CD8-positive, alpha-beta memory T cell (primary cell): Measurements from ENCODE around the gene TSPAN14. TPM values are rescaled to one million over a fixed set of nuclear protein-coding genes. Genes with fewer than 3 reads are reported as not detected.
A peak's percentile ranks its signal among the peaks of the same experiment; 100 is the strongest.

Experiments
- CTCF ChIA-PET: fragments of 350-600 bp; sonication (Branson Sonifier 250); formaldehyde crosslinking; loops from one replicate; lab custom pipeline; 2021; ENCODE audit warnings: antibody characterized with exemption; lab: Charles Lee
- POLR2A ChIA-PET: fragments of 350-600 bp; sonication (Branson Sonifier 250); formaldehyde crosslinking; loops from one replicate; lab custom pipeline; 2021; ENCODE audit warnings: antibody characterized with exemption; lab: Charles Lee
- DNase-seq, 5 donors: peaks; one replicate each; pipeline versions ENCODE4 v3.0.0 to v3.0.0-alpha.2; 2020 to 2022; ENCODE audit warnings: mixed read lengths in 1 of 5
- H3K27ac ChIP-seq: one replicate; pipeline ENCODE4 v1.7.0; 2013; ENCODE audit warnings: low read depth, mild to moderate bottlenecking, low read length, moderate library complexity
- H3K27me3 ChIP-seq: 2 replicates; pipeline ENCODE4 v1.7.0; 2013; ENCODE audit warnings: low read length, mild to moderate bottlenecking; ENCODE audit not compliant: insufficient read depth, poor library complexity, severe bottlenecking
- H3K36me3 ChIP-seq: 2 replicates; pipeline ENCODE4 v1.7.0; 2013; ENCODE audit warnings: mild to moderate bottlenecking, low read length, moderate library complexity; ENCODE audit not compliant: insufficient read depth
- H3K4me1 ChIP-seq: 2 replicates; pipeline ENCODE4 v1.7.0; 2013; ENCODE audit warnings: mild to moderate bottlenecking, low read length, moderate library complexity; ENCODE audit not compliant: insufficient read depth
- H3K4me3 ChIP-seq: 2 replicates; pipeline ENCODE4 v1.7.0; 2013; ENCODE audit warnings: mild to moderate bottlenecking, low read length
- H3K9me3 ChIP-seq: 2 replicates; pipeline ENCODE4 v1.7.0; 2013; ENCODE audit warnings: mild to moderate bottlenecking, low read length
- H3K27ac Mint-ChIP-seq, 8 donors: one replicate each; pipeline ENCODE4 v1.8.0; 2020 to 2021; ENCODE audit warnings: mixed read lengths in 8 of 8, mild to moderate bottlenecking in 6 of 8, inconsistent platforms in 3 of 8, moderate library complexity in 3 of 8
- H3K27me3 Mint-ChIP-seq, 2 donors: one replicate each; pipeline ENCODE4 v1.8.0; 2020 to 2021; ENCODE audit warnings: mixed read lengths in 2 of 2, mild to moderate bottlenecking in 1 of 2, moderate library complexity in 1 of 2
- H3K36me3 Mint-ChIP-seq, 3 donors: one replicate each; pipeline ENCODE4 v1.8.0; 2020 to 2021; ENCODE audit warnings: mixed read lengths in 3 of 3, inconsistent platforms in 1 of 3, mild to moderate bottlenecking in 1 of 3
- H3K4me1 Mint-ChIP-seq, 3 donors: one replicate each; pipeline ENCODE4 v1.8.0; 2020 to 2021; ENCODE audit warnings: mixed read lengths in 3 of 3, inconsistent platforms in 1 of 3, mild to moderate bottlenecking in 1 of 3
- H3K4me3 Mint-ChIP-seq, 7 donors: one replicate each; pipeline ENCODE4 v1.8.0; 2020 to 2021; ENCODE audit warnings: mixed read lengths in 7 of 7, mild to moderate bottlenecking in 6 of 7, moderate library complexity in 4 of 7, inconsistent platforms in 2 of 7
- H3K9me3 Mint-ChIP-seq, 5 donors: one replicate each; pipeline ENCODE4 v1.8.0; 2020 to 2022; ENCODE audit warnings: mixed read lengths in 5 of 5, mild to moderate bottlenecking in 3 of 5, moderate library complexity in 2 of 5, inconsistent platforms in 1 of 5
- polyA plus RNA-seq: library from polyadenylated mRNA; unstranded; fragments of 300-500 nt; fragmentation: Illumina TruSeq; gene quantifications from one replicate; pipeline ENCODE4 v1.2.3, GENCODE V29; 2021
- total RNA-seq, 2 experiments: library from RNA; stranded (reverse); gene quantifications; one replicate each; pipeline ENCODE4 v1.2.3, GENCODE V29; 2021

Gene TSPAN14
- total and polyA plus RNA-seq, 3 experiments from 2014 or later = 46.1 to 220 (median 46.8) TPM

DNA sequence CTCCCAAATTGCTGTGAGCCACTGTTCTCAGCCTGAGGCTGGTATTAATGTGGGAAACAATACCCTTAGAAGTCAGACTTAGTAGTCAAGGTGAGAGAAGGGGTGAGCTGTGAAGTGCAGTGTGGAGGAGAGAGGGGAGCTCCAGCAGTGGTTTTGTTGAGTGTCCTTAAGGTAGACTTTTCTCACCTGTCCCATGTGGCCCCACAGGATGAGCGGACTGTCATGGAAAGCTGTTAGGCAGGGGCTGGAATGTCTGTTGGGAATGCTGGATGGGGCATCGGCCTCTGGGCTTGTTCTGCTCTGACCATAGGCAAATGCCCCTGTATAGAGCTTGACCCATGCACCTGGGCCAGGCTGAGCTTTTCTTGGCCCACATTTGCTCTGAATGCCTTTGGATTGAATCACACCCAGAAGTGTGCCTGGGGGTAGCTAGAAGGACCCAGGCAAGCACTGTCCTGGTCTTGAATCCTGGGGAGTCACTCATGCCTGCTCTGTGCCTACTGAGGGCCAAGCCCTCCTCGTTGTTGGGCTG is 47.3 kb downstream of the TSPAN14 start:
- H3K9me3 ChIP-seq = no peaks in the 10 kb centered on the region
- H3K36me3 ChIP-seq = peaks cover 7% of the 10 kb centered on the region
- peak in 1 of 5 donors; percentile 11 for DNase-seq
- H3K9me3 Mint-ChIP-seq = peaks cover 0 to 6% (median 0%) of the 10 kb centered on the region in 5 donors
- no peaks in the 10 kb centered on the region for H3K27me3 ChIP-seq
- POLR2A ChIA-PET = no interaction called here
- H3K4me1 Mint-ChIP-seq = peaks cover 92 to 98% (median 94%) of the 10 kb centered on the region in 3 donors
- H3K27ac ChIP-seq = no peak overlapping the region
- H3K4me3 ChIP-seq = no peak overlapping the region
- H3K4me1 ChIP-seq = peaks cover 98% of the 10 kb centered on the region
- H3K27ac Mint-ChIP-seq = peak overlapping the region; percentile 89 to 96 (median 94)
- no peaks in the 10 kb centered on the region for H3K27me3 Mint-ChIP-seq
- CTCF ChIA-PET = interaction anchor here (2.5 to 19.9 kb wide), 4 partner anchors 14 to 124 kb away, joined by 6 to 498 read pairs (median 273); partner anchors contain the start of gene TSPAN14
- H3K4me3 Mint-ChIP-seq = peak overlapping the region in 5 of 7 donors; percentile 20 to 81 (median 46)
- H3K36me3 Mint-ChIP-seq = peaks cover 6 to 64% (median 14%) of the 10 kb centered on the region in 3 donors

DNA sequence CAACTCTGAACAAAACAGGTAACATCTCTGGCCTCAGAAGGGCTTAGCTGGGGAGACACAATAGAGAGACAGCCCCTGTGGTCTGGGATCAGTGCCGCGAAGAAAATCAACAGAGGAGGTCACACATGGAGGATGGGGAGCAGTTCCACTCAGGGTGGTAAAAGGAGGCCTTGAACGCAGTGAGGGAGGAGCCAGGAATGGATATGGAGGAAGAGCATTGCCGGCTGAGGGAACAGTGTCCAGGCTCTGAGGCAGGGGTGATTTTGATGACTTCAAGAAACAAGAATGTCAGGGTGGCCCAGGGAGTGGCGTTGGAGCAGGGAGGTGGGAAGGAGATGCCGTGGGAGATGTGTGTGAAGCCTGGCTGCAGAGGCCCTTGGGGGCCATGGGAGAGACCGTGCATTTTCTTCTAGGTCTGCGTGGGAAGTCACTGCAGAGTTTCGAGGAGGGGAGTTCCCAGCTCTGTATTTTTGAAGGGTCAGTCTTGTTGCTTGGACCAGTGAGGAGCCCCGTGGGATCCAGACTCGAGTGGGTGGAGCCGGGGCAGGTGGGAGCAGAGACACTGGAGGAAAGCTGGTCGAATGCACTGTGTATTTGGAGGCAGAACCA is 47.9 kb downstream of the TSPAN14 start:
- CTCF ChIA-PET = interaction anchor here (2.5 to 19.9 kb wide), 4 partner anchors 15 to 124 kb away, joined by 6 to 498 read pairs (median 273); partner anchors contain the start of gene TSPAN14
- Histone ChIP-seq H3K4me1 (peaks cover 93% of the 10 kb centered on the region), H3K4me3 (no peak overlapping the region), H3K36me3 (peaks cover 13% of the 10 kb centered on the region), H3K27ac (no peak overlapping the region), H3K9me3 (no peaks in the 10 kb centered on the region), H3K27me3 (no peaks in the 10 kb centered on the region)
- Mint-ChIP-seq H3K4me1 (peaks cover 86 to 93% (median 88%) of the 10 kb centered on the region in 3 donors), H3K36me3 (peaks cover under 1 to 62% (median 9%) of the 10 kb centered on the region in 3 donors), H3K4me3 (peak overlapping the region; percentile 31 to 81 (median 50)), H3K9me3 (peaks cover 0 to under 1% (median 0%) of the 10 kb centered on the region in 5 donors), H3K27me3 (no peaks in the 10 kb centered on the region), H3K27ac (peak overlapping the region; percentile 86 to 96 (median 93))
- POLR2A ChIA-PET = no interaction called here
- DNase-seq = no peak

DNA sequence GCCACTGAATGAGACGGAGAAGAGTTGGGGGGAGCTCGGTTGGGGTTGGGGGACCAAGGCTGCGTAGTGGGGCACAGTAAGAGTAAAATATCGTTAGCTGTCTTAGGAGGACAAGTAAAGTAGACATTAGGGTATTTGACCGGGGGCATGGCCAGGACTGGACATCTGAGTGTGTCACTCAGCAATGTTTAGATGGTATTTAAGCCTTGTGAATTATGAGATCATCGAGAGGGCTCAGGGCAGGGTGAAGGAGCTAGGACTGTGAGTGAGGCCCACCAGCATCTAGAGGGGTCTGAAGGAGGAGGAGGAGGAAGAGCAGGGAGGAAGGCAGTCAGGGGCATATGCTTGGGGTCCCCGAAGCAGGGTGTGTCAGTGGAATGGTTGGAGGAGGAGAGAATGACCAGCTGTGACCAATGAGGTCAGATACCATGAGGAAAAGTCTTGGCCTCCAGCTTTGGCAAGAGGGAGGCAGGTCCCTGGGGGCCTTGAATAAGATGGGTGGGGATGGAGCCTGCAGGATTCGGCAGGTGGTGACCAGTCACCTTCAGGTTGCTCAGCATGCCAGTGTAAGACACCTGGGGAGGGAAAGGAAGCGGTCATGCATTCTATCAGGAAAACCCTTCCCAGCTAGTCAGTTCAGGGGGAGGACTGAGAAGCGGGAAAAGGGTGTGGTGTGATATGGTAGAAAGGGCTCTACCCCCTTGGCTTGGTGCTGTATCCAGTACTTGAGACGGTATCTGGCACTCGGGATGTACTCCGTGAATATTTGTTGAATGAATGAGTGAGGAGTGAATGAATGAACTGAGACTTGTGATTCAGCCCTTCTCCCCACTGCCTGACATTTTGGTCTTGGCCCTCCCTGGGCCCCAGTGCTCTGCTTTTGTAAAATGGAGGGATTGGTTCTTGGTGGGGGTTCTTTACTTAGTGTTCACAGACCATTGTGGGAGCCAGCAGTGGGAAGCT is 48.8 kb downstream of the TSPAN14 start:
- Histone ChIP-seq H3K4me3 (no peak overlapping the region), H3K36me3 (peaks cover 21% of the 10 kb centered on the region), H3K27me3 (no peaks in the 10 kb centered on the region), H3K27ac (peak overlapping the region; percentile 45), H3K9me3 (no peaks in the 10 kb centered on the region), H3K4me1 (peaks cover 84% of the 10 kb centered on the region)
- CTCF ChIA-PET = interaction anchor here (1.8 to 19.9 kb wide), 6 partner anchors 10 to 125 kb away, joined by 4 to 498 read pairs (median 59); partner anchors contain the start of genes PRXL2A and TSPAN14
- DNase-seq = no peak
- peaks cover 79 to 87% (median 83%) of the 10 kb centered on the region in 3 donors for H3K4me1 Mint-ChIP-seq
- POLR2A ChIA-PET = interaction anchor here (0.6 kb wide), 1 partner anchor 42 kb away, joined by 3 read pairs; no protein-coding TSS in a partner anchor
- no peaks in the 10 kb centered on the region for H3K9me3 Mint-ChIP-seq
- H3K27ac Mint-ChIP-seq = peak overlapping the region; percentile 84 to 98 (median 93)
- H3K36me3 Mint-ChIP-seq = peaks cover 0 to 63% (median 7%) of the 10 kb centered on the region in 3 donors
- H3K27me3 Mint-ChIP-seq = no peaks in the 10 kb centered on the region
- peak overlapping the region in 6 of 7 donors; percentile 9 to 50 (median 35) for H3K4me3 Mint-ChIP-seq

DNA sequence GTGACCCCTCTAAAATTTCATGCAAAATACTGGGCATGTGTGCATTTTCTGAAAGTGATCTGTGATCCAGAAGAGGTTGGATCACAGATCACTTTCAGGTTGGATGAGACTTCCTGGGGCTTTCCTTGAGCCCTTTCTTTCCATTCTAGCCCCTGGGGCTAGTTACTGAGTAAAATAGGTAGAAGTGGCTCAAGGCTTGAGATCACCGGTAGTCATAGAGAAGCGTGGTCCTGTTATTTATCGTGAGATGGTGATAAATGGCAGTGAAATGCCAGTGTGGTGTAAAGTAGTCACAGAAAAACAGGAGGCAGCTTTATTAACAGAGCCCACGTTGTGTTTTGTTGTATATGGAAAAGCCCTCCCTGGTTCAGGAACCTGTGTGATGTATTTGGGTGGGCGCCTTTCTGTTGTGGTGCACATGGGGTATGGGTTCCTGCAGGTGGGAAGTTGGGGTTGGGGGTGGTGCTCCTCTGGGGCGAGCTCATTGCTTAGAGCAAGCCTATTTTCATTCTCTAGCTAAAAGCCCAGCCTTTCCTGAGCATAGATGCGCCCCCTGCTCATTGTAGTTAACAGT is 49.6 kb downstream of the TSPAN14 start:
- Mint-ChIP-seq H3K36me3 (peaks cover 0 to 66% (median 7%) of the 10 kb centered on the region in 3 donors), H3K27ac (peak overlapping the region; percentile 84 to 98 (median 93)), H3K4me3 (peak overlapping the region in 6 of 7 donors; percentile 3 to 61 (median 28)), H3K9me3 (no peaks in the 10 kb centered on the region), H3K27me3 (no peaks in the 10 kb centered on the region), H3K4me1 (peaks cover 75 to 82% (median 79%) of the 10 kb centered on the region in 3 donors)
- no peaks in the 10 kb centered on the region for H3K27me3 ChIP-seq
- ChIA-PET POLR2A (interaction anchor here (1.0 kb wide), 1 partner anchor 96 kb away, joined by 5 read pairs; no protein-coding TSS in a partner anchor), CTCF (interaction anchor here (1.8 to 19.9 kb wide), 9 partner anchors 9 to 126 kb away, joined by 4 to 498 read pairs (median 22); partner anchors contain the start of genes PRXL2A and TSPAN14)
- H3K4me3 ChIP-seq = no peak overlapping the region
- H3K27ac ChIP-seq = peak overlapping the region; percentile 45
- H3K4me1 ChIP-seq = peaks cover 76% of the 10 kb centered on the region
- no peaks in the 10 kb centered on the region for H3K9me3 ChIP-seq
- DNase-seq = peak in 1 of 5 donors; percentile 17
- H3K36me3 ChIP-seq = peaks cover 26% of the 10 kb centered on the region

DNA sequence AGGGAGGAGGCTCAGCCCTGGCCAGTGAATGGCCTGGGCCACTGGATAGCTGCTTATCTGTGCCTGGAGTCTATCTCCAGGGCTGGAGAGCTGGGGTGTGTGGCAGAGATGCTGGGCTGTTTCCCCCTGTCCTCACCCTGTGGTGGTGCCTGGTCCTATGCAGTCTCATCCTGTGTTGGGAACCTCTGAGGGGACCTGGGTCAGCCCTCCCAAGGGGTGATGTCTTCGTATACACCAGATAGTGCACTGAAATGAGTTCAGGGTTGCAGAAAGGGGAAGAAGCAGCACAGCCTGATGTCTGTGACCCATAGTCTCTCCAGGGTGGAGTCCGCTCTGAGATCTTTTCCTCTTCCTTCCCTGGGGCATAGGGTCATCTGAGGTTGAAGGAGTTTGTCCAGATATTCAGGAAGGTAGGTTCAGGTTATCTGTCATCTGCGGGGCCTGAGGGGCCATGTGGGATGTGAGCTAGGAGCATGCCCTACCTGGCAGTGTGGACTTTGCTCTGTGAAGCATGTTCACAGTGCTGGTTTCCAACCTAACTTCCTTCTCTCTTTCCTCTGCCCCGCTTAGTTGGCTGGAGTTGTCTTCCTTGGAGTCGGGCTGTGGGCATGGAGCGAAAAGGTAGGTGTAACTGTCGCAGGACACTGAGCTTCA is 50.2 kb downstream of the TSPAN14 start:
- H3K4me1 Mint-ChIP-seq = peaks cover 69 to 78% (median 73%) of the 10 kb centered on the region in 3 donors
- peaks cover 0 to 69% (median 7%) of the 10 kb centered on the region in 3 donors for H3K36me3 Mint-ChIP-seq
- POLR2A ChIA-PET = interaction anchor here (1.0 to 1.4 kb wide), 2 partner anchors 46 to 96 kb away, joined by 4 to 5 read pairs; no protein-coding TSS in a partner anchor
- peaks cover 30% of the 10 kb centered on the region for H3K36me3 ChIP-seq
- H3K27me3 ChIP-seq = no peaks in the 10 kb centered on the region
- H3K4me1 ChIP-seq = peaks cover 70% of the 10 kb centered on the region
- no peaks in the 10 kb centered on the region for H3K9me3 Mint-ChIP-seq
- no peak overlapping the region for H3K4me3 ChIP-seq
- CTCF ChIA-PET = interaction anchor here (1.1 to 19.9 kb wide), 14 partner anchors 7 to 157 kb away, joined by 4 to 498 read pairs (median 14); partner anchors contain the start of genes PRXL2A and TSPAN14
- H3K27ac ChIP-seq = no peak overlapping the region
- peak overlapping the region in 5 of 7 donors; percentile 3 to 61 (median 38) for H3K4me3 Mint-ChIP-seq
- H3K9me3 ChIP-seq = no peaks in the 10 kb centered on the region
- no peaks in the 10 kb centered on the region for H3K27me3 Mint-ChIP-seq
- DNase-seq = no peak
- peak overlapping the region; percentile 84 to 98 (median 93) for H3K27ac Mint-ChIP-seq

DNA sequence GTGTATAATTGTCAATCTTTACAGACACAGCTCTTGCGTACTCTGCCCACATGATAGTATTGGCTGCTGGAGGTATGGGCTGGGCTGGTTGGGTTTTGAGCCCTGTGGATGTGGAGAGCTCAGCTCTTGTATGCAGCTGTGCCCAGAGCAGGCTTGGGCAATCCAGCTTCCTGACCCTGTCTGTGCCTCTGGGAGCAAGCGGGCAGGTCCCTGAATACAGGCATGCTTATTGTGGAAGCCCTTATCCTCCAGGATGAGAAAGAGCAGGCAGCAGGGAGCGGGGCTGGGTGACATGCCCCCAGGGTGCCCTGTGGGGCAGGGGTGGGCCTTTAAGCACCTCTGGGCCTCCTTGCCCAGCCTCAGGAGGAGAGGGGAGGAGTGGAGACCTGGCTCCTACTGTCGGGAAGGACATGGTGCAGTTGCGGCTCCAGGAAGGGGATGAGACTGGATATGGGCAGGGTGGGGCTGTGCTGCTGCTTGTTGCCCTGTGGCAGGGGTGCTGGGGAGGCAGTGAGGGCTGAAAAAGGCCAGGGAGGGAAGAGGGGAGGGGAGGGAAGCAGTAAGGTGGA is 50.9 kb downstream of the TSPAN14 start:
- Histone ChIP-seq H3K36me3 (peaks cover 37% of the 10 kb centered on the region), H3K4me3 (no peak overlapping the region), H3K27me3 (no peaks in the 10 kb centered on the region), H3K9me3 (no peaks in the 10 kb centered on the region), H3K27ac (no peak overlapping the region), H3K4me1 (peaks cover 63% of the 10 kb centered on the region)
- H3K4me3 Mint-ChIP-seq = peak overlapping the region in 6 of 7 donors; percentile 20 to 84 (median 36)
- H3K27me3 Mint-ChIP-seq = no peaks in the 10 kb centered on the region
- peak overlapping the region; percentile 84 to 98 (median 93) for H3K27ac Mint-ChIP-seq
- peaks cover 0 to 70% (median 7%) of the 10 kb centered on the region in 3 donors for H3K36me3 Mint-ChIP-seq
- peaks cover 66 to 76% (median 69%) of the 10 kb centered on the region in 3 donors for H3K4me1 Mint-ChIP-seq
- no peaks in the 10 kb centered on the region for H3K9me3 Mint-ChIP-seq
- DNase-seq = peak in 1 of 5 donors; percentile 18
- ChIA-PET POLR2A (interaction anchor here (0.7 to 1.4 kb wide), 5 partner anchors 12 to 97 kb away, joined by 3 to 5 read pairs (median 4); no protein-coding TSS in a partner anchor), CTCF (interaction anchor here (0.6 to 19.9 kb wide), 27 partner anchors 8 to 156 kb away, joined by 3 to 498 read pairs (median 7); partner anchors contain the start of genes PRXL2A and TSPAN14)
